GM21529 (cell line): Measurements from ENCODE around the gene COX4I2.
"Not testable (repeated sequence)": the region's sequence is repeated elsewhere in the genome, so short reads cannot be mapped to it uniquely, and the experiment has no call there.

ENCODE experiments used
- ATAC-seq: cut with Tn5 transposase; IDR thresholded peaks from one replicate; pipeline ENCODE4 v1.9.1; 2021; ENCODE audit not compliant: unreplicated experiment

The COX4I2 gene

GRCh38 chr20:31607640-31608250, 30.0 kb upstream of the COX4I2 start:
- ATAC-seq, result no peak

GRCh38 chr20:31608251-31608945, 29.3 kb upstream of the COX4I2 start:
- ATAC-seq, result no peak

GRCh38 chr20:31612271-31612640, 25.5 kb upstream of the COX4I2 start:
- not testable (repeated sequence) for ATAC-seq

- ATAC-seq, result no peak
Measured at GRCh38 chr20:31615416-31615815, 22.3 kb upstream of the COX4I2 start.

- no peak for ATAC-seq
Measured at GRCh38 chr20:31617432-31618104, 20.1 kb upstream of the COX4I2 start.

- ATAC-seq, result no peak
Measured at GRCh38 chr20:31620246-31620645, 17.5 kb upstream of the COX4I2 start.

- ATAC-seq, result not testable (repeated sequence)
Measured at GRCh38 chr20:31623123-31623505, 14.6 kb upstream of the COX4I2 start.

- ATAC-seq, result not testable (repeated sequence)
Measured at GRCh38 chr20:31626534-31626933, 11.2 kb upstream of the COX4I2 start.

GRCh38 chr20:31628057-31628456, 9.7 kb upstream of the COX4I2 start:
- not testable (repeated sequence) for ATAC-seq

- no peak for ATAC-seq
Measured at GRCh38 chr20:31630187-31630790, 7.4 kb upstream of the COX4I2 start.

GRCh38 chr20:31632548-31633338, 5.0 kb upstream of the COX4I2 start:
- ATAC-seq, result no peak

- no peak for ATAC-seq
Measured at GRCh38 chr20:31633339-31633914, 4.3 kb upstream of the COX4I2 start.

- no peak for ATAC-seq
Measured at GRCh38 chr20:31638317-31638716, 605 bp downstream of the COX4I2 start.

- no peak for ATAC-seq
Measured at GRCh38 chr20:31638816-31639215, 1.1 kb downstream of the COX4I2 start.

- no peak for ATAC-seq
Measured at GRCh38 chr20:31640259-31640658, 2.5 kb downstream of the COX4I2 start.

GRCh38 chr20:31641391-31641790, 3.7 kb downstream of the COX4I2 start:
- ATAC-seq, result no peak

- no peak for ATAC-seq
Measured at GRCh38 chr20:31642837-31643236, 5.1 kb downstream of the COX4I2 start.

GRCh38 chr20:31643522-31643921, 5.8 kb downstream of the COX4I2 start:
- ATAC-seq, result no peak

- no peak for ATAC-seq
Measured at GRCh38 chr20:31644701-31645100, 7.0 kb downstream of the COX4I2 start.

- ATAC-seq, result not testable (repeated sequence)
Measured at GRCh38 chr20:31648104-31648503, 10.4 kb downstream of the COX4I2 start.

- no peak for ATAC-seq
Measured at GRCh38 chr20:31652917-31653396, 15.2 kb downstream of the COX4I2 start.
